HG03095 (cell line): ENCODE measurements around the gene PDHA1.

Experiments used
- ATAC-seq: cut with Tn5 transposase; IDR thresholded peaks from one replicate; pipeline ENCODE4 v1.9.1; 2021; ENCODE audit warnings: moderate library complexity; ENCODE audit not compliant: unreplicated experiment

The PDHA1 gene

DNA sequence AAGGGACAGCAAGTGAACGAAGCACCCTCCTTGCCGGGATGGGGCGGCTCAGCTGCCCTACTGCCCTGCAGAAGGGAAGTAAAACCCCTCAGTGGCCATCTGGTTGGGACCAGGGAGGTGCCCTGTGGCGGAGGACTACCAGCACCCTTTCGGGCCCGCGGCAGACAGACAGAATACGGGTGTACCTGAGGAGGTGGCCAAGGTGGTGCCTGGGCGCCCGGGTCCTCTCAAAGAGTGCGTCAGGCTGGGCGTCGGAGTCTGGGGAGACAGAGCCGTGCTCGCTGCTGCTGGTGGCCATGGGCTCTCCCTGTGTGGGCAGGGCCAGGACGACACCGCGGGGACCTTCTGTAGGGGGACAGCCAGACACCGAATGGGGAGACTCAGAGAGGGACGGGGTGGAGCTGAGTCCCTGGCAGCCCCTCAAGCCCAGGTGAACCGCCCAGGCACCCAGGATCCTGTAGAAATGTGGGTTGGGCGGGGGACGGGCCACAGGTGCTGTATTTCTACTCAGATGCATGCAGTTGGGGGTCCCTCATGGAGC, 29.7 kb downstream of the PDHA1 start:
- no peak for ATAC-seq

DNA sequence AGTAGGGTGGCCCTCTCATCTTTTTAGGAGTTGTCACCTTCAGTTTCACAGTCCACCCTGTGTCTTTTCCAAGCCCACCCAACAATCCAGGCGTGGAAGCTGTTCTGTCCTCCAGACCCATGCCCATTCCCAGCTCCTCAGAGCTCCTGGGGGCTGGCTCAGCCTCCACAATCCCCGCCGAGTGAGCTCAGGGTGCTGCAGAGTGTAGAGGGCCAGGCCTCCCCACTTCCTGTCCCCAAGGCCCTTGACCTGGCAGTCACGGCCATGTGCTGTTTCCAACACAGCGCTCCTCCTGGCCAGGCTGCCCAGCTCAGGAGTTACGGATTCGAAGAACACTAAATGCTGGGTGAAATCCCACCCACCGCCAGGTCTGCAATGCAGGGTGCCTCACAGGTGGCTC, 31.8 kb downstream of the PDHA1 start:
- ATAC-seq: no peak

- ATAC-seq: no peak
Observed at GRCh38 chrX:19377799-19378198, 34.1 kb downstream of the PDHA1 start.

GRCh38 chrX:19381326-19381725, 37.6 kb downstream of the PDHA1 start:
- no peak for ATAC-seq

DNA sequence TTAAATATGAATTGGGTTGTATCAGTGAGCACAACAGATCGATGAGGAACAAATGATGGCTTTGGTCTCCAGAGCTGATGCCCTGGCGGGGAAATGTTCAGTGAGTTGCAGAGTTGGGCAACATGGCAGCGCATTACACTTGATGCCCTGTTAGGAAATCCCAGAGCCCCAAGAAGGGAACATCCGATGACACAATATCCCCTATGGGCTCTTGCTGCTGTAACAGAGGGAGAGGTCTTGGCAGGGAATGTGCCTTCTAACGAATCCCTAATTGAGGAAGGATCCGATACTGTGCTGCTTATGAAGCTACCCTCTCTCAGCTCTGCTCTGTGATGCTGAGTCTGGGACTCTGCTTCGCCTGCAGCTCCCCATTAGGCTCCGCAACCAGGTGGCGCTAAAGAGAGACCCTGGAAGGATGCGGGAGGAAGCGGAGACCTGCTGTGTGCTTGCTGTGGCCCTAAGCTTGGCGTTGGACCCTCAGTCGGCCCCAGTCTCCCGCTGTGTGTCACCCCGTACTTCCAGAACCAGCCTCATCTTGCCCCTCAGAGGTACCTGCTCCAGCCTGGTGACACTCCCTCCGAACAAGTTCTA, 38.9 kb downstream of the PDHA1 start:
- ATAC-seq: peak; percentile 68

DNA sequence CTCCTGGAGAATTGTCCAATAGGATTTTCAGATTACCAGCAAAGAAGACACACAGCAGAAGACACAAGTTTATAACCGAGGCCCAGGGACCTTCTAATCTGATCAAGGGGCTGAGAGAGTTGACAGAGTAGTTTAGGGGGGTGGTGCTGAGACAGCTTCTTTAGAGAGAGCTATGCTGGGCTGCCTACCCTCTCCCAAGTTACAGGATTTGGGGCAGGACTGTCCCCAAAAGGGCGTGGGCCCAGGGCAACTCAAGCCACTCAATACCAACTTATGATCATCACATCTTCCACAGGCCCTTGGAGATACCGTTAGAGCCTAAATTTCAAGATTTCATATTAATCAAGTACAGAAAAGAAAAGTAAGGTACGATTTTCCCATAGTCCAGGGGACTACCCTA, 43.0 kb downstream of the PDHA1 start:
- ATAC-seq: no peak

- no peak for ATAC-seq
Observed at GRCh38 chrX:19388064-19388679, 44.4 kb downstream of the PDHA1 start.

DNA sequence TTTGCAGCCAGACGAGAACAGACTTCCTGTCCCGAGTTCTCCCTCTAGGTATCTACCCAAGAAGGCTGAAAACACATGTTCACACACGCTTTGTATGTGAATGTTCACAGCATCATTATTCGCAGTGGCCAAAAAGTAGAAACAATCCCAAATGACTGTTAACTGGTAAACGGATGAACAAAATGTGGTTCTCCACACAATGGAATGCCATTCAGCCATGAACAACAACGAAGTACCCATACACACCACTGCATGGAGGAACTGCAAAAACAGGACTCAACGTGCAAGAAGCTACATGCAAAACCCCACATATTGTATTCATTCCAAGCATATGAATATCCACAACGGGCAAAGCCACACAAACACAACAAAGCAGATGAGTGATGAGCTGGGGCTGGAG, 45.0 kb downstream of the PDHA1 start:
- no peak for ATAC-seq

GRCh38 chrX:19389227-19389845, 45.6 kb downstream of the PDHA1 start:
- ATAC-seq: no peak

GRCh38 chrX:19392078-19392477, 48.4 kb downstream of the PDHA1 start:
- ATAC-seq: no peak

GRCh38 chrX:19392703-19393102, 49.0 kb downstream of the PDHA1 start:
- ATAC-seq: no peak

DNA sequence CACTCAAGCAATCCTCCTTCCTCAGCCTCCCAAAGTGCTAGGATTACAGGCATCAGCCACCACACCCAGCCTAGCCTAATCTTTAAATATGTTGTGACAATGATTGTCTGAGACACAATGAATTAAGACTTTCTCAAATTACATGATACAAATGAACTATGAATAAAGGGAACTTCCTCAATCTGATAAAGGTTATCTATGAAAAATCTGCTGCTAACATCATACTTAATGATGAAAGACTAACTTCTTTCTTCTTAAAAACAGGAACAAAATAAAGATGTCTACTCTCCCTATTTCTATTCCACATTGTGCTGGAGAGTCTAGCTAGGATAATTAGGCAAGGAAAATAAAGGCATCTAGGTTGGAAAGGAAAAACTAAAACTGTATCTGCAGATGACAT, 60.0 kb downstream of the PDHA1 start:
- ATAC-seq: no peak

GRCh38 chrX:19410259-19410658, 66.5 kb downstream of the PDHA1 start:
- ATAC-seq: no peak
